VCaP (cell line): ENCODE data around the gene ZNF3.

Experiments used
- H3K27ac ChIP-seq: fragments of 450-650 bp; 2 replicates; pipeline ENCODE4 v1.5.1; 2017
- TF ChIP-seq, protein P1 (sequence below): fragments of 450-650 bp; conservative IDR thresholded peaks from 2 replicates; pipeline ENCODE4 v1.5.1; 2017; ENCODE audit warnings: mild to moderate bottlenecking, moderate library complexity

ZNF3 gene

DNA sequence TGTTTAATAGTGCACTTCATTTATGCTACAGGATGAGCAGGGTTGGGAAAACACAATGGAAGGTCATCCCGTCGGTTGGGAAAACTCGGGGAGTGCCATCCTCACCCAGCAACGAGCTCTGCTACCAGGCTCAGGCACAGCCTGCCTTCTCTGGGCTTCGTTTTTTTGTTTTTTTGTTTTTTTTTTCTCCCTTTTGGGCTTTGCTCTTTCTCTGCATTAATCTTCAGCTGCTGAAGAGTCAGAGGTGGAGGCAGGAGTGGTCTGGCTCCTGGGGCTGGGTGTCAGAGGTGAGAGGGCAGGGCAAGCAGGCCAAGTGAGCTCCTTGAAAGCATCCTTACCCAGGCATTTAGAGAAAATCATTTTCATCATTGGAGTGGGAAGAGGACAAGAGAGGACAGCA, 11.5 kb downstream of the ZNF3 start:
- no peak overlapping the region for H3K27ac ChIP-seq

DNA sequence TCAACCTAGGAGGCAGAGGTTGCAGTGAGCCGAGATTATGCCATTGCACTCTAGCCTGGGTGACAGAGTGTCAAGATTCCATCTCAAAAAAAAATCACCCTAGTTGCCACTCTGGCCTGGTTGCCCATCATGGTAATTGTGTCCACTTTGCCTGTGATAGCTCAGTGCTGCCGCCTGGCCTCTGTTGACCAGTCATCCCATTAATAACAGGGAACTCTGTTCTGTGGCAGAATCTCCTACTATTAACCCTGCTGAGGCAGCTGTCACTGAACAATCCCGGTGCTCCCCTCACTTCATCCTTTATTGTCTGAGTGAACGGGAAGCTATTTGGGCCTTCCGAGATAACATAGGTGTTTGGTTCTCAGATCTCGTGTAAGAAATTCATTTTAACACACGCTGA, 14.6 kb downstream of the ZNF3 start:
- TF ChIP-seq, protein P1, sequence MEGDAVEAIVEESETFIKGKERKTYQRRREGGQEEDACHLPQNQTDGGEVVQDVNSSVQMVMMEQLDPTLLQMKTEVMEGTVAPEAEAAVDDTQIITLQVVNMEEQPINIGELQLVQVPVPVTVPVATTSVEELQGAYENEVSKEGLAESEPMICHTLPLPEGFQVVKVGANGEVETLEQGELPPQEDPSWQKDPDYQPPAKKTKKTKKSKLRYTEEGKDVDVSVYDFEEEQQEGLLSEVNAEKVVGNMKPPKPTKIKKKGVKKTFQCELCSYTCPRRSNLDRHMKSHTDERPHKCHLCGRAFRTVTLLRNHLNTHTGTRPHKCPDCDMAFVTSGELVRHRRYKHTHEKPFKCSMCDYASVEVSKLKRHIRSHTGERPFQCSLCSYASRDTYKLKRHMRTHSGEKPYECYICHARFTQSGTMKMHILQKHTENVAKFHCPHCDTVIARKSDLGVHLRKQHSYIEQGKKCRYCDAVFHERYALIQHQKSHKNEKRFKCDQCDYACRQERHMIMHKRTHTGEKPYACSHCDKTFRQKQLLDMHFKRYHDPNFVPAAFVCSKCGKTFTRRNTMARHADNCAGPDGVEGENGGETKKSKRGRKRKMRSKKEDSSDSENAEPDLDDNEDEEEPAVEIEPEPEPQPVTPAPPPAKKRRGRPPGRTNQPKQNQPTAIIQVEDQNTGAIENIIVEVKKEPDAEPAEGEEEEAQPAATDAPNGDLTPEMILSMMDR = 0 out of 2 replicates have a peak, but pooled peaks have one; percentile 10
- no peak overlapping the region; the same call in 1 of the 2 replicates for H3K27ac ChIP-seq

More for the DNA sequence above, 11.5 kb downstream of the ZNF3 start:
- TF ChIP-seq, protein P1 = no peak

DNA sequence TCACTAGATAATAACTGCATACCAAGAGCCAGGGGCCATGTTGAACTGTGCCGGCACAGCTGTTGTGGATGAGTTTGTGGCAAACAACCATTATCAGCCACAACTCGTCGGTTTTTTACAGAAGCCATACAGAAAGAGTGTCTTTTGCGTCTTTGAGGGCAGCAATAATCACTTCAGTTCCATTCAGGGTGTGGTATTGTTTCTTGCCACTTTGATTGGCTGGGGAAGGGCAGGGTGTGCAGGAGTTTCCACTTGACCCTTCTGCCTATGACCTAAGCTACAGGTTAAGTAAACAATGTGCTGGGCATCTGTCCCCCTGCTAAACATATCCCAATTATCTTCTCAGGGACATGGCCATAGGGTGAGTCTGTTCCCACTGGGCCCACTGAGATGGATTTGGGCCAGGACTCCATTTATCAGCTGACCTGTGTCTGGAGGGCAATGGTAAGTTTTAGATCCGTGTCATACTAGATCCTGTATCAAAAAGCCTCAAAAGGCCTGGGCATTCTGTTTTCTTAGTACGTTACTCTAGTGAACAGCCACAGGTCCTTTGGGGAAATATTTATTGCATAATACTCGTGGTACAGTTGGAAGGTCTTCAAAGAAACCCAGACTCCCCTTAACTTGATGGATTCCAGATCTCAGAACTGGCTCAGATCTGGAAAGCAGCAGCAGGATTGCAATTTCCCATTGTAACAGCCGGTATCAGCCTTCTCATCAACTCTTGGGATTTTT, 15.9 kb downstream of the ZNF3 start:
- TF ChIP-seq, protein P1 = no peak
- no peak overlapping the region for H3K27ac ChIP-seq

DNA sequence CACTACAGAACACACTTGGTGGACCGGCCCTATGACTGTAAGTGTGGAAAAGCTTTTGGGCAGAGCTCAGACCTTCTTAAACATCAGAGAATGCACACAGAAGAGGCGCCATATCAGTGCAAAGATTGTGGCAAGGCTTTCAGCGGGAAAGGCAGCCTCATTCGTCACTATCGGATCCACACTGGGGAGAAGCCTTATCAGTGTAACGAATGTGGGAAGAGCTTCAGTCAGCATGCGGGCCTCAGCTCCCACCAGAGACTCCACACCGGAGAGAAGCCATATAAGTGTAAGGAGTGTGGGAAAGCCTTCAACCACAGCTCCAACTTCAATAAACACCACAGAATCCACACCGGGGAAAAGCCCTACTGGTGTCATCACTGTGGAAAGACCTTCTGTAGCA, 17.4 kb downstream of the ZNF3 start:
- TF ChIP-seq, protein P1 = no peak
- no peak overlapping the region for H3K27ac ChIP-seq

DNA sequence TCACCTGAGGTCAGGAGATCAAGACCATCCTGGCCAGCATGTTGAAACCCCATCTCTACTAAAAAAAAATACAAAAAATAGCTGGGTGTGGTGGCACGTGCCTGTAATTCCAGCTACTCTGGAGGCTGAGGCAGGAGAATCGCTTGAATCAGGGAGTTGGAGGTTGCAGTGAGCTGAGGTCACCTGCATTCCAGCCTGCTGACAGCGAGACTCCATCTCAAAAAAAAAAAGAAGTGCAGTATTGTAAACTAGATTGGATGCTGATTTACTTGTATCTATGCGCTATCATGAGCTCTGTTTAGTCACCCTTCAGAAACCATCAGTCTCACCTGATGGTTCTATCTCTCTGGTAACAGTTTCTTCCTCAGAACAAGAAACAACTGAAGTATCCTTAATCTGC, 18.1 kb downstream of the ZNF3 start:
- TF ChIP-seq, protein P1 = no peak
- H3K27ac ChIP-seq = no peak overlapping the region

DNA sequence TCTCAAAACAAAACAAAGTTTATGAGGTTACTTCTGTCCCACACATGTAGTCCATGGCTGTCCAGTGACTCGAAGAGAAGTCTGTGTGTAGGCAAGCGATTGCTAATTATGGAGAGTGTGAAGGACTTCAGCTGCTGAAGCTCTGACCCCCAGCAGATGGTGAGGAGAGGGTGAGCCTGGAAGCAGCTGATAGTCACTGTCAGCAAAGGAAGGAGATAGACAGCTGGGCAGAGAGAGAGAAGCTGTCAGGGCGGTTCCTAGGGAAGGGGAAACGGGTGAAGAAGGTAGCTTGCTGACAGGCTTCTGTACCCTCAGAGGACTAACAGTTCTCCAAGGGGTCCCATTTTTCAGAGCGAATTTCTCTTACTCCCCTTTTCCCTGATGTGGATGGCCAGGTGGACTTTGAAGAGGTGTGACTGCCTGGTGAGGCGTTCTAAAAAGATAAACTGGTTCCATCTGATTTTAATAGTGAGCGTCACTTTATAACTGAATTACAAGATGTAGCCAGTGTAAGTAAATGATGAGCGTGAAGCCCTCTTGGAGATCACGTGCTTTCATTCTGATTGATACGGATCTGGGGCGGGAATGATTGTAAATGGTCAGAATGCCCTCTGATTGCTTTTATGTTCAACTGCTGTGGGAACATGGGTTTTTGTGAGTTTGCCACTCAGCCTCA, 19.9 kb downstream of the ZNF3 start:
- TF ChIP-seq, protein P1 = no peak
- no peak overlapping the region for H3K27ac ChIP-seq

DNA sequence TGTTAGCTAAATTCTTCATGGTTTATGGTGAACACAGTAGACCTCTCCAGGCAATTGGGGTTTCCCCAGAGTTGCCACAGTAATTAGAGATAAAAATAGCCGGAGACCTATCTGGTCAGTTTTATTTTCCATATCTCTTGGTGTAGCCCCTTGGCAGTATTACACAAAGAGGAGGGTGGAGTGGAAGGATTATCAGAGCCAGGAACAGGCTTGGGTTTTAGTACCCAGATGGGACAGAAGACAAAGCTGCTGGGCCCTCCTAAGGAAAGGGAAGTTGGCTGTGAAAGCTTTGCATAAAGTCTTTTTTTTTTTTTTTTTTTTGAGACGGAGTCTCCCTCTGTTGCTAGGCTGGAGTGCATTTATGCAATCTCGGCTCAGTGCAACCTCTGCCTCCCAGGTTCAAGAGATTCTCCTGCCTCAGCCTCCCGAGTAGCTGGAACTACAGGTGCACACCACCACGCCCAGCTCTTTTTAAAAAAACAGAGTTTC, 22.2 kb downstream of the ZNF3 start:
- H3K27ac ChIP-seq = no peak overlapping the region
- TF ChIP-seq, protein P1 = no peak
